HEK293 (cell line): ENCODE measurements around the gene CHMP1A.
A peak's percentile ranks its signal among the peaks of the same experiment; 100 is the strongest.

Experiments
- BCL11A ChIP-seq: fragments of 450-650 bp; formaldehyde crosslinking; IDR thresholded peaks from 2 replicates; pipeline ENCODE4 v1.5.1; 2016; ENCODE audit warnings: low read depth, missing biosample characterization, missing genetic modification characterization
- EGR2 ChIP-seq: fragments of 450-650 bp; formaldehyde crosslinking; IDR thresholded peaks from 2 replicates; pipeline ENCODE4 v1.5.1; 2016; ENCODE audit warnings: low read depth, missing biosample characterization, missing genetic modification characterization
- GLIS2 ChIP-seq: fragments of 450-650 bp; formaldehyde crosslinking; IDR thresholded peaks from 2 replicates; pipeline ENCODE4 v1.5.1; 2016; ENCODE audit warnings: missing biosample characterization, missing genetic modification characterization
- KLF1 ChIP-seq: fragments of 450-650 bp; formaldehyde crosslinking; IDR thresholded peaks from 2 replicates; pipeline ENCODE4 v1.5.1; 2016; ENCODE audit warnings: missing biosample characterization, missing genetic modification characterization
- ZBTB1 ChIP-seq: fragments of 450-650 bp; formaldehyde crosslinking; IDR thresholded peaks from 2 replicates; pipeline ENCODE4 v1.5.1; 2016; ENCODE audit warnings: missing biosample characterization, missing genetic modification characterization
- ZBTB8A ChIP-seq: fragments of 450-650 bp; formaldehyde crosslinking; IDR thresholded peaks from 2 replicates; pipeline ENCODE4 v1.5.1; 2016; ENCODE audit warnings: missing biosample characterization, missing genetic modification characterization
- ZFP3 ChIP-seq: fragments of 450-650 bp; formaldehyde crosslinking; IDR thresholded peaks from 2 replicates; pipeline ENCODE4 v1.5.1; 2016; ENCODE audit warnings: low read depth, missing biosample characterization, missing genetic modification characterization
- ZFP69B ChIP-seq: fragments of 450-650 bp; formaldehyde crosslinking; IDR thresholded peaks from 2 replicates; pipeline ENCODE4 v1.5.1; 2016; ENCODE audit warnings: missing biosample characterization, missing genetic modification characterization
- ZIC2 ChIP-seq: fragments of 450-650 bp; formaldehyde crosslinking; IDR thresholded peaks from 2 replicates; pipeline ENCODE4 v1.5.1; 2016; ENCODE audit warnings: missing biosample characterization, missing genetic modification characterization
- ZNF10 ChIP-seq: fragments of 450-650 bp; formaldehyde crosslinking; IDR thresholded peaks from 2 replicates; pipeline ENCODE4 v1.5.1; 2017; ENCODE audit warnings: missing biosample characterization, missing genetic modification characterization
- ZNF341 ChIP-seq: fragments of 450-650 bp; formaldehyde crosslinking; IDR thresholded peaks from 2 replicates; pipeline ENCODE4; 2016; ENCODE audit warnings: low read depth, missing biosample characterization, missing genetic modification characterization
- ZNF596 ChIP-seq: fragments of 450-650 bp; IDR thresholded peaks from 2 replicates; pipeline ENCODE4 v1.5.0; 2018; ENCODE audit warnings: missing biosample characterization, mild to moderate bottlenecking, missing genetic modification characterization, moderate library complexity
- ZNF600 ChIP-seq: fragments of 450-650 bp; formaldehyde crosslinking; IDR thresholded peaks from 2 replicates; pipeline ENCODE4 v1.5.1; 2016; ENCODE audit warnings: missing biosample characterization, missing genetic modification characterization
- ZNF660 ChIP-seq: fragments of 450-650 bp; IDR thresholded peaks from 2 replicates; pipeline ENCODE4 v1.5.1; 2018; ENCODE audit warnings: missing biosample characterization, mild to moderate bottlenecking, missing genetic modification characterization
- ZNF837 ChIP-seq: fragments of 450-650 bp; formaldehyde crosslinking; IDR thresholded peaks from 2 replicates; pipeline ENCODE4 v1.5.1; 2016; ENCODE audit warnings: missing biosample characterization, missing genetic modification characterization
- TF ChIP-seq, protein P1 (sequence below): fragments of 450-650 bp; formaldehyde crosslinking; IDR thresholded peaks from 2 replicates; pipeline ENCODE4 v1.5.1; 2016; ENCODE audit warnings: missing biosample characterization, missing genetic modification characterization
- TF ChIP-seq, protein P2 (sequence below): fragments of 450-650 bp; formaldehyde crosslinking; IDR thresholded peaks from 2 replicates; pipeline ENCODE4 v1.5.1; 2017; ENCODE audit warnings: missing biosample characterization, mild to moderate bottlenecking, missing genetic modification characterization, moderate library complexity
- TF ChIP-seq, protein P3 (sequence below): fragments of 450-650 bp; formaldehyde crosslinking; IDR thresholded peaks from 2 replicates; pipeline ENCODE4 v1.5.1; 2016; ENCODE audit warnings: missing biosample characterization, missing genetic modification characterization
- TF ChIP-seq, protein P4 (sequence below): fragments of 450-650 bp; formaldehyde crosslinking; IDR thresholded peaks from 2 replicates; pipeline ENCODE4 v1.5.1; 2016; ENCODE audit warnings: missing biosample characterization, missing genetic modification characterization
- TF ChIP-seq, protein P5 (sequence below): fragments of 450-650 bp; formaldehyde crosslinking; IDR thresholded peaks from 2 replicates; pipeline ENCODE4 v1.5.1; 2016; ENCODE audit warnings: missing biosample characterization, missing genetic modification characterization
- TF ChIP-seq, protein P6 (sequence below): fragments of 450-650 bp; formaldehyde crosslinking; IDR thresholded peaks from 2 replicates; pipeline ENCODE4 v1.5.1; 2016; ENCODE audit warnings: missing biosample characterization, missing genetic modification characterization

CHMP1A gene

DNA sequence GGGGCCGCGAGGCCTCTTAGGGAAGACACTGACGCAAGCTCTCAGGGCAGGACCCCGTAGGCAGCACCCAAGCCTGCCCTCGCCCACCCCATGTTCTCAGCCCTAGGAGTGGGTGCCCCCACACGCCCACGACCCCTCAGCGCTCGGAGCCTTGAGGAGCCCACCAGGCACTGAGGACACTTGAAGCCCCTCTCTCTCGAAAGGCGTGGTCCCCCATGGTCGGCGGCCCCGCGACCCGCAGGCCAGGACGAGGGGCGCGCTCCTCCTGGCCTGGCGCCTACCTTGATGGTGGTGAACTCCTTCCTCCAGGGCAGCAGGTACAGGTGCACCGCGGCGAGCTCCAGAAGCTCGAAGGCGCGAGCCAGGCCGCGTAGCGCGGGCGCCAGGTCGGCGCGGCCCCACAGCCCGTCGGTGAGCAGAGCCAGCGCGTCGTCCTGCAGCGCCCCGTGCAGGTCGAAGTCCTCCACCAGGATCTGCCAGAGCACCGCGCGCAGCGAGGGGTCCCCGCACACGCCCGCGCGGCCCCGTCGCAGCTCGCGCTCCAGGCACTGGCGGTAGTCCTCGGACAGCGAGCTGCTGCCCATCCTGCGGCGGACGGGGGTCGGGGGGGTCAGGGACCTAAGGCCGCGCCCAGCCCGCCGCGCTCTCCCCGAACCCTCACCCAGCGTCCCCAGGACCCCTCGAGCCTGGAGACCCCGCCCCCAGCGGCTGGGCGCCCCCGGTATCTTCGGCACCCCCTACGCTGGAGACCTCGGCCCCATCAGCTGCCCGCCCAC lies 43.3 kb upstream of the CHMP1A start (continued):
- TF ChIP-seq, protein P1, sequence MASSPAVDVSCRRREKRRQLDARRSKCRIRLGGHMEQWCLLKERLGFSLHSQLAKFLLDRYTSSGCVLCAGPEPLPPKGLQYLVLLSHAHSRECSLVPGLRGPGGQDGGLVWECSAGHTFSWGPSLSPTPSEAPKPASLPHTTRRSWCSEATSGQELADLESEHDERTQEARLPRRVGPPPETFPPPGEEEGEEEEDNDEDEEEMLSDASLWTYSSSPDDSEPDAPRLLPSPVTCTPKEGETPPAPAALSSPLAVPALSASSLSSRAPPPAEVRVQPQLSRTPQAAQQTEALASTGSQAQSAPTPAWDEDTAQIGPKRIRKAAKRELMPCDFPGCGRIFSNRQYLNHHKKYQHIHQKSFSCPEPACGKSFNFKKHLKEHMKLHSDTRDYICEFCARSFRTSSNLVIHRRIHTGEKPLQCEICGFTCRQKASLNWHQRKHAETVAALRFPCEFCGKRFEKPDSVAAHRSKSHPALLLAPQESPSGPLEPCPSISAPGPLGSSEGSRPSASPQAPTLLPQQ = peak; percentile 68
- TF ChIP-seq GLIS2 (tag by site-specific recombination) (peak; percentile 69), ZBTB1 (0 out of 2 replicates have a peak, but pooled peaks have one; percentile 32), ZBTB8A (tag by site-specific recombination) (peak; percentile 7; the same call in 1 of the 2 replicates), KLF1 (peak; percentile 40; the same call in 1 of the 2 replicates), EGR2 (tag by site-specific recombination) (peak; percentile 3; the same call in 1 of the 2 replicates), ZNF660 (tag by site-specific recombination) (no peak; the same call in 1 of the 2 replicates), ZNF10 (tag by site-specific recombination) (no peak), ZNF596 (tag by site-specific recombination) (0 out of 2 replicates have a peak, but pooled peaks have one; percentile 22), ZFP3 (tag by site-specific recombination) (no peak), ZNF837 (tag by site-specific recombination) (peak; percentile 6; the same call in 1 of the 2 replicates), ZNF600 (tag by site-specific recombination) (peak; percentile 63; the same call in 1 of the 2 replicates), ZNF341 (tag by site-specific recombination) (no peak), ZIC2 (tag by site-specific recombination) (peak; percentile 28; the same call in 1 of the 2 replicates), BCL11A (tag by site-specific recombination) (0 out of 2 replicates have a peak, but pooled peaks have one; percentile 2), ZFP69B (tag by site-specific recombination) (peak; percentile 16; the same call in 1 of the 2 replicates)
- TF ChIP-seq, protein P2, sequence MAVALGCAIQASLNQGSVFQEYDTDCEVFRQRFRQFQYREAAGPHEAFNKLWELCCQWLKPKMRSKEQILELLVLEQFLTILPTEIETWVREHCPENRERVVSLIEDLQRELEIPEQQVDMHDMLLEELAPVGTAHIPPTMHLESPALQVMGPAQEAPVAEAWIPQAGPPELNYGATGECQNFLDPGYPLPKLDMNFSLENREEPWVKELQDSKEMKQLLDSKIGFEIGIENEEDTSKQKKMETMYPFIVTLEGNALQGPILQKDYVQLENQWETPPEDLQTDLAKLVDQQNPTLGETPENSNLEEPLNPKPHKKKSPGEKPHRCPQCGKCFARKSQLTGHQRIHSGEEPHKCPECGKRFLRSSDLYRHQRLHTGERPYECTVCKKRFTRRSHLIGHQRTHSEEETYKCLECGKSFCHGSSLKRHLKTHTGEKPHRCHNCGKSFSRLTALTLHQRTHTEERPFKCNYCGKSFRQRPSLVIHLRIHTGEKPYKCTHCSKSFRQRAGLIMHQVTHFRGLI (tag by site-specific recombination) = no peak
- TF ChIP-seq, protein P3, sequence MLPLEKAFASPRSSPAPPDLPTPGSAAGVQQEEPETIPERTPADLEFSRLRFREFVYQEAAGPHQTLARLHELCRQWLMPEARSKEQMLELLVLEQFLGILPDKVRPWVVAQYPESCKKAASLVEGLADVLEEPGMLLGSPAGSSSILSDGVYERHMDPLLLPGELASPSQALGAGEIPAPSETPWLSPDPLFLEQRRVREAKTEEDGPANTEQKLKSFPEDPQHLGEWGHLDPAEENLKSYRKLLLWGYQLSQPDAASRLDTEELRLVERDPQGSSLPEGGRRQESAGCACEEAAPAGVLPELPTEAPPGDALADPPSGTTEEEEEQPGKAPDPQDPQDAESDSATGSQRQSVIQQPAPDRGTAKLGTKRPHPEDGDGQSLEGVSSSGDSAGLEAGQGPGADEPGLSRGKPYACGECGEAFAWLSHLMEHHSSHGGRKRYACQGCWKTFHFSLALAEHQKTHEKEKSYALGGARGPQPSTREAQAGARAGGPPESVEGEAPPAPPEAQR (tag by site-specific recombination) = no peak
- TF ChIP-seq, protein P4, sequence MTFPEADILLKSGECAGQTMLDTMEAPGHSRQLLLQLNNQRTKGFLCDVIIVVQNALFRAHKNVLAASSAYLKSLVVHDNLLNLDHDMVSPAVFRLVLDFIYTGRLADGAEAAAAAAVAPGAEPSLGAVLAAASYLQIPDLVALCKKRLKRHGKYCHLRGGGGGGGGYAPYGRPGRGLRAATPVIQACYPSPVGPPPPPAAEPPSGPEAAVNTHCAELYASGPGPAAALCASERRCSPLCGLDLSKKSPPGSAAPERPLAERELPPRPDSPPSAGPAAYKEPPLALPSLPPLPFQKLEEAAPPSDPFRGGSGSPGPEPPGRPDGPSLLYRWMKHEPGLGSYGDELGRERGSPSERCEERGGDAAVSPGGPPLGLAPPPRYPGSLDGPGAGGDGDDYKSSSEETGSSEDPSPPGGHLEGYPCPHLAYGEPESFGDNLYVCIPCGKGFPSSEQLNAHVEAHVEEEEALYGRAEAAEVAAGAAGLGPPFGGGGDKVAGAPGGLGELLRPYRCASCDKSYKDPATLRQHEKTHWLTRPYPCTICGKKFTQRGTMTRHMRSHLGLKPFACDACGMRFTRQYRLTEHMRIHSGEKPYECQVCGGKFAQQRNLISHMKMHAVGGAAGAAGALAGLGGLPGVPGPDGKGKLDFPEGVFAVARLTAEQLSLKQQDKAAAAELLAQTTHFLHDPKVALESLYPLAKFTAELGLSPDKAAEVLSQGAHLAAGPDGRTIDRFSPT (tag by site-specific recombination) = peak; percentile 47; the same call in 1 of the 2 replicates
- TF ChIP-seq, protein P5, sequence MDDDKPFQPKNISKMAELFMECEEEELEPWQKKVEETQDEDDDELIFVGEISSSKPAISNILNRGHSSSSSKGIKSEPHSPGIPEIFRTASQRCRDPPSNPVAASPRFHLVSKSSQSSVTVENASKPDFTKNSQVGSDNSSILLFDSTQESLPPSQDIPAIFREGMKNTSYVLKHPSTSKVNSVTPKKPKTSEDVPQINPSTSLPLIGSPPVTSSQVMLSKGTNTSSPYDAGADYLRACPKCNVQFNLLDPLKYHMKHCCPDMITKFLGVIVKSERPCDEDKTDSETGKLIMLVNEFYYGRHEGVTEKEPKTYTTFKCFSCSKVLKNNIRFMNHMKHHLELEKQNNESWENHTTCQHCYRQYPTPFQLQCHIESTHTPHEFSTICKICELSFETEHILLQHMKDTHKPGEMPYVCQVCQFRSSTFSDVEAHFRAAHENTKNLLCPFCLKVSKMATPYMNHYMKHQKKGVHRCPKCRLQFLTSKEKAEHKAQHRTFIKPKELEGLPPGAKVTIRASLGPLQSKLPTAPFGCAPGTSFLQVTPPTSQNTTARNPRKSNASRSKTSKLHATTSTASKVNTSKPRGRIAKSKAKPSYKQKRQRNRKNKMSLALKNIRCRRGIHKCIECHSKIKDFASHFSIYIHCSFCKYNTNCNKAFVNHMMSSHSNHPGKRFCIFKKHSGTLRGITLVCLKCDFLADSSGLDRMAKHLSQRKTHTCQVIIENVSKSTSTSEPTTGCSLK (tag by site-specific recombination) = 0 out of 2 replicates have a peak, but pooled peaks have one; percentile 43
- TF ChIP-seq, protein P6, sequence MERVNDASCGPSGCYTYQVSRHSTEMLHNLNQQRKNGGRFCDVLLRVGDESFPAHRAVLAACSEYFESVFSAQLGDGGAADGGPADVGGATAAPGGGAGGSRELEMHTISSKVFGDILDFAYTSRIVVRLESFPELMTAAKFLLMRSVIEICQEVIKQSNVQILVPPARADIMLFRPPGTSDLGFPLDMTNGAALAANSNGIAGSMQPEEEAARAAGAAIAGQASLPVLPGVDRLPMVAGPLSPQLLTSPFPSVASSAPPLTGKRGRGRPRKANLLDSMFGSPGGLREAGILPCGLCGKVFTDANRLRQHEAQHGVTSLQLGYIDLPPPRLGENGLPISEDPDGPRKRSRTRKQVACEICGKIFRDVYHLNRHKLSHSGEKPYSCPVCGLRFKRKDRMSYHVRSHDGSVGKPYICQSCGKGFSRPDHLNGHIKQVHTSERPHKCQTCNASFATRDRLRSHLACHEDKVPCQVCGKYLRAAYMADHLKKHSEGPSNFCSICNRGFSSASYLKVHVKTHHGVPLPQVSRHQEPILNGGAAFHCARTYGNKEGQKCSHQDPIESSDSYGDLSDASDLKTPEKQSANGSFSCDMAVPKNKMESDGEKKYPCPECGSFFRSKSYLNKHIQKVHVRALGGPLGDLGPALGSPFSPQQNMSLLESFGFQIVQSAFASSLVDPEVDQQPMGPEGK = peak; percentile 75
